DLD1 (cell line): ENCODE results near the gene GNS.
"Not testable (repeated sequence)": the region's sequence is repeated elsewhere in the genome, so short reads cannot be mapped to it uniquely, and the experiment has no call there.

Experiments used
- in situ Hi-C: cut with HindIII; loops from 2 replicates; pipeline ENCODE4 v1.10.0; 2017; ENCODE audit warnings: low sequenced_read_pairs

The GNS gene

GRCh38 chr12:64780132-64780530 is 20.9 kb upstream of the GNS start:
- in situ Hi-C loops: no loop called here

GRCh38 chr12:64779354-64779974 is 20.3 kb upstream of the GNS start:
- in situ Hi-C loops: no loop called here

- in situ Hi-C loops: not testable (repeated sequence)
Measured at GRCh38 chr12:64775147-64775736, 16.0 kb upstream of the GNS start.

- in situ Hi-C loops: no loop called here
Measured at GRCh38 chr12:64773386-64773785, 14.2 kb upstream of the GNS start.

GRCh38 chr12:64767495-64767894 is 8.3 kb upstream of the GNS start:
- in situ Hi-C loops: no loop called here

GRCh38 chr12:64760808-64761573 is 1.8 kb upstream of the GNS start:
- in situ Hi-C loops: no loop called here

DNA sequence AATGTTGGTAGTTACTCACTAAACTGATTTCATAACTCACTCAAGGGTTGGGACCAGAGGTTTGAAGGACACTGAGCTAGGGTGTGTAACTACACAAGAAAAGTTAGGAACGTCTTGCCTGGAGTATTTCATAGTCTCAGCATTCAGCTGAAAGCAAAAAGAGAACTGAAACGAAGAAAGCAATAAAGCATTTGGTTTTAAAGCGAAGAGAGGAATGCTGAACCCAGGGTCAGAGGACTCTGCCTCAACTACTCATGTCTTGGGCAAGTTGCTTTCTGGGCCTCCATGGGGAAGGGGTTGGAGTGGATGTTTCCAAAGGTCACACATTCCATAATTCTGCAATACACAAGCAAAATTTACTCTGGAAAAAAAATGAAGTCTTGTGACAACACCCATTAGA is 1.4 kb downstream of the GNS start:
- in situ Hi-C loops: no loop called here

- in situ Hi-C loops: no loop called here
Measured at GRCh38 chr12:64756376-64756775, 2.8 kb downstream of the GNS start.

DNA sequence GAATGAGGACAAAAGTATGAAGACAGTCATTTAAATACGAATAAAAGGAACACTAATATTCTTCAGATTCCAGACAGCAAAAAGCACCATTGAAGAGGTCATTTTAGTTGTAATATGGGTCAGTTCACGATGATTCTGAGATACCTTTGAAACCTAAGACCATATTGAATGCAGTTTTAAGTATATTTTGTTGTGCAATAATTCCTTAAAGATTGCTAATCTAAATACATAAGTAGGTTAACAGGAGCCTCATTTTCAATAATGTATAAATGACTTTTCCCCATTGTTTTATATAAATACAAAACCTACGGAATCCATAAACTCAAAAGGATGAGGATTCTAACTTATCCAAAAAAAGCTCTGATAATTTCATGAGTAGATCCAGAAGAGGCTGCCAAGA is 5.8 kb downstream of the GNS start:
- in situ Hi-C loops: no loop called here

DNA sequence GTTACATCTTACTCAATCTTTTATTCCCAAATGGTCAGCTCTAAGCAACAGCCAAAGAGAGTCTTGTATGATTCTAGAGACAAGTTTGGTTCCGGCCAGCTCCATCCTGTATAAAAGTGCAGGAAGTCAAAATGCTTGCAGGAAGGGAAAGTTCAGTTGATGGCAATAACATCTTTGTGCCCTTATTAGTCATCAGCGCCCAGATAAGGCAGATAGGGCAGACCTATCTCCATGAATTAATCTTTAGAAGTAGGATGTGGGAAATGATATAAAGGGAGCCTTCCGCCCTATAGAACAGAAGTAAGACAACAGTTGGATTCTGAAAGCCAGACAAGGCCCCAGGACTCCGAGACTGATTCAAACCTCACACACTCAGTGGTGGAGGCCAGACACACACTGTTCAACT is 6.4 kb downstream of the GNS start:
- in situ Hi-C loops: no loop called here

- in situ Hi-C loops: no loop called here
Measured at GRCh38 chr12:64752032-64752431, 7.2 kb downstream of the GNS start.

DNA sequence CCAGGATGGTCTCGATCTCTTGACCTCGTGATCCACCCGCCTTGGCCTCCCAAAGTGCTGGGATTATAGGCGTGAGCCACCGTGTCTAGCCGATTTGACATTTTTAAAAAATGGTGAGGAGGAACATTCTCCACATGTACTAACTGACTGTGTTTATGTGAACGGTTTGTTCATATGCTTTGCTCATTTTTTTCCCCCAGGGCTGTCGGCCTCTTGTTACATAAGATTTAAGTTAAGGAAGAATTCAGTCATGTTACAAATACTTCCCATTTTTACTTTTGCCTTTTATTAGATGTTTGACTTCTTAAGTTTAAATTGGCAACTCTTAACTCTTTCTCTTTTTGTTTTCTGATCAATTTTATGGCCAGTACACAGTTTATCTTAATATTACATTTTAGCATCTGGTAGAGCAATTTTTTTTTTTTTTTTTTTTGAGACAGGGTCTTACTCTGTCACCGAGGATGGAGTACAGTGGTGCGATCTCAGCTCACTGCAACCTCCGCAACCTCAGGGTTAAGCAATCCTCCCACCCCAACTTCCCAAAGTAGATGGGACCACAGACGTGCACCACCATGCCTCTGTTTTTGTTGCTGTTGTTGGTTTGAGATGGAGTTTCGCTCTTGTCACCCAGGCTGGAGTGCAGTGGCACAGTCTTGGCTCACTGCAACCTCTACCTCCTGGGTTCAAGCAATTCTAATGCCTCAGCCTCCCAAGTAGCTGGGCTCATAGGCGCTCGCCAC is 9.6 kb downstream of the GNS start:
- in situ Hi-C loops: no loop called here

GRCh38 chr12:64747695-64748094 is 11.5 kb downstream of the GNS start:
- in situ Hi-C loops: no loop called here

GRCh38 chr12:64746663-64747062 is 12.5 kb downstream of the GNS start:
- in situ Hi-C loops: no loop called here

DNA sequence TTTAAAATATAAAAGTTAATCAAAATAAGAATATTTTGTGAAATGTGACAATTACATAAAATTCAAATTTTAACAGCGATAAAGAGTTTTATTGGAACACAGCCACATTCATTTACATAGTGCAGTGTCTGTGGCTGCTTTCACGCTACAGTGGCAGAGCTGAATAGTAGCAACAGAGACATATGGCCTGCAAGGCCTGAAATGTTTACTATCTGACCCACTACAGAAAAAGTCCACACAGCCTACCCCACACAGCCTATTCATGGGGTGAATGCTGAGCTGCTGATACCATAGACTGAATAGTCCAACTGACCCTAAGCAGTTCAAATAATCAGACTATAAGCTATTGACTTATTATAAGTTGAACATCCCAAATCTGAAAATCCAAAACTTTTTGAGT is 13.2 kb downstream of the GNS start:
- in situ Hi-C loops: no loop called here

- in situ Hi-C loops: no loop called here
Measured at GRCh38 chr12:64745259-64745807, 13.9 kb downstream of the GNS start.

DNA sequence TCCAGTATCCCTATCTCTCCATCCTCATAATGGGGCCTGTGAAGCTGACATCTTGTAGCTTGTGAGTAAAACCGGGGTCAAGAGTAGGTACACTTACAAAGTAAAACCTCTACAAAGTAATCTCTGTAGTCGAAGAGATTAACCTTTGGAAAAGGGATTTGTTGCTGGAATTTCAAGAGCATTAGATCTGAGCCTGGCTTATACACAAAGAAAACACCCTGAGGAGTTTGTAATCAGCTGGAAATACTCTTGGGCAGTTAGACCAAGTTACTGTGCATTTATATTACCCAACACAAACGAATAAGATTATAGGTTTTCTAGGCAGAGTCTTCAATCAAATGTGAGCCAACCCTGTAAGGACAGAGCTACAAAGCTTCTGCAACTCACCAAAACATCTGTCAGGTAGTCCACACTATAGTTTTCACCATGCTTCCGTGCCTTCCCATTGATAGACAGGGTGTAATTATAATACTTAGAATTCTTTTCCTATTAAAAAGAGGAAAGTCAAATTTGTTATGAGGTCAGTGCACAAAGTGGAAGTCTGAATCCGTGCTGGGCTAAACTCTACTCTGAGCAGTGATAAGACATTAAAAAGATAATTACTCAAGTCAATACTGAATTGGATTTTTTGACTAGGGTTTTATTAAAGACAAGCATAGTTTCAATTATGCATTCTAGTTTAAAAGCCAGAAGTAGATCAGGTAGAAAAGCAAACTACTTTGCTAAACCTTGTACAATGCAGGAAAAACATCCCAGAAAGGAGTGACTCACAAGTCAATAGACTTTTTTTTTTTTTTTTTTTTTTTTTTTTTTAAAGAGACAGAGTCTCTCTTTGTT is 14.6 kb downstream of the GNS start:
- in situ Hi-C loops: no loop called here

DNA sequence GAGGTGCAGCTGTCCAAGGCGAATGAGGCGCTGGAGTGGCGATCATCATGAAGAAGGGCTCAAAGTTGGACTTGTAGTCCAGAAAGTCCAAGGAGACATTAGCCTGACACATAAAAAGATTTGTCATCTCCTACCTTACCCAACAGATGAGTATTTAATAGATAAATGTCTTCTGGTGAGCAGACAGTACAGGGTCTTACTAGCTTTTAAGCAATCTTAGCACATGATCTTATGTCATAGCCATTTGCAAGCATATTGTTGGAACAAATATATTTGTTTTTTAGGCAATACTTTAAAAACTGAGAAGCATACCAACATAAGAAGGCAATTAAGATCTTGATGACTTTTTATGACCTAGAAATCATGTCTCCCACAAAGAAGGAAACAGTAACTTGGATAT is 16.0 kb downstream of the GNS start:
- in situ Hi-C loops: no loop called here

GRCh38 chr12:64742416-64742815 is 16.8 kb downstream of the GNS start:
- in situ Hi-C loops: no loop called here

DNA sequence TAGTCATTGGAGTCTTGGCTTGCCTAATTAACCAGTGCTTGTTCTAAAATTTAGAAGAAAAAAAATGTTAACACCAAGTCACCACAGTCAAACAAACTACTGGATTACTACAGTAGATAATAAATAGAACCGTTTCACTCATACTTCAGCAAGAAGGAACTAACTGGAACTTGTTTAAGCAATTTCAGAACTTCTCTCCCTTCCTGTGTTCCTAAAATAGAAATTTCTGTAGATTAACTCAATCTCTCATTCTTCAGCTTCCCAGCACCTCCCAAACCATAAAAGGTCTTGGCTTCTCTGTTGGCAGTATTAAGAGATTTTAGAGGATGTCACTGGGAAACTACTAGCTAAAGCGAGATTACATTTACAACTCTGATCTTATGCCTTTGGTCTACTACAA is 18.6 kb downstream of the GNS start:
- in situ Hi-C loops: no loop called here
